ENCODE data around the gene CBX6.

CBX6 gene

GRCh38 chr22:38868886-38869381 is 3.1 kb downstream of the CBX6 start:
- Mint-ChIP-seq H3K4me3 (no peak overlapping the region), H3K36me3 (peaks cover 20% of the 10 kb centered on the region), H3K9me3 (no peaks in the 10 kb centered on the region), H3K4me1 (peaks cover 45% of the 10 kb centered on the region), H3K27me3 (peaks cover 14% of the 10 kb centered on the region), H3K27ac (no peak overlapping the region)
- peak; percentile 88 for DNase-seq
- CTCF ChIA-PET = interaction anchor here (1.1 to 4.7 kb wide), 21 partner anchors 9 to 431 kb away, joined by 3 to 81 read pairs (median 7); no protein-coding TSS in a partner anchor

GRCh38 chr22:38868286-38868721 is 3.7 kb downstream of the CBX6 start:
- peaks cover 38% of the 10 kb centered on the region for H3K4me1 Mint-ChIP-seq
- no peak overlapping the region for H3K27ac Mint-ChIP-seq

GRCh38 chr22:38867471-38868285 is 4.3 kb downstream of the CBX6 start:
- Mint-ChIP-seq H3K4me3 (no peak overlapping the region), H3K27ac (peak overlapping the region; percentile 45), H3K4me1 (peaks cover 34% of the 10 kb centered on the region), H3K9me3 (no peaks in the 10 kb centered on the region), H3K36me3 (peaks cover 20% of the 10 kb centered on the region), H3K27me3 (peaks cover 5% of the 10 kb centered on the region)
- CTCF ChIA-PET = interaction anchor here (0.6 to 4.7 kb wide), 7 partner anchors 8 to 286 kb away, joined by 3 to 46 read pairs (median 4); no protein-coding TSS in a partner anchor
- DNase-seq = no peak

More at GRCh38 chr22:38868286-38868721, 3.7 kb downstream of the CBX6 start:
- DNase-seq = no peak
- CTCF ChIA-PET = interaction anchor here (1.1 to 4.7 kb wide), 12 partner anchors 8 to 286 kb away, joined by 3 to 81 read pairs (median 6); no protein-coding TSS in a partner anchor
- Mint-ChIP-seq H3K9me3 (no peaks in the 10 kb centered on the region), H3K27me3 (peaks cover 11% of the 10 kb centered on the region), H3K4me3 (no peak overlapping the region), H3K36me3 (peaks cover 20% of the 10 kb centered on the region)

- peaks cover 30% of the 10 kb centered on the region for H3K4me1 Mint-ChIP-seq
- peaks cover 20% of the 10 kb centered on the region for H3K36me3 Mint-ChIP-seq
- no peaks in the 10 kb centered on the region for H3K27me3 Mint-ChIP-seq
- no peak overlapping the region for H3K27ac Mint-ChIP-seq
- CTCF ChIA-PET = interaction anchor here (4.5 to 4.7 kb wide), 2 partner anchors 7 to 105 kb away, joined by 34 to 46 read pairs; no protein-coding TSS in a partner anchor
- no peak for DNase-seq
- no peaks in the 10 kb centered on the region for H3K9me3 Mint-ChIP-seq
- no peak overlapping the region for H3K4me3 Mint-ChIP-seq
Observed at GRCh38 chr22:38867124-38867455, 4.9 kb downstream of the CBX6 start.

GRCh38 chr22:38866399-38867123 is 5.5 kb downstream of the CBX6 start:
- H3K4me3 Mint-ChIP-seq = no peak overlapping the region
- H3K4me1 Mint-ChIP-seq = peaks cover 30% of the 10 kb centered on the region
- H3K27me3 Mint-ChIP-seq = no peaks in the 10 kb centered on the region
- no peaks in the 10 kb centered on the region for H3K9me3 Mint-ChIP-seq
- H3K36me3 Mint-ChIP-seq = peaks cover 19% of the 10 kb centered on the region
- no peak overlapping the region for H3K27ac Mint-ChIP-seq
- CTCF ChIA-PET = interaction anchor here (4.5 kb wide), 1 partner anchor 7 kb away, joined by 34 read pairs; no protein-coding TSS in a partner anchor
- no peak for DNase-seq

- CTCF ChIA-PET = no interaction called here
- H3K27me3 Mint-ChIP-seq = no peaks in the 10 kb centered on the region
- peaks cover 27% of the 10 kb centered on the region for H3K4me1 Mint-ChIP-seq
- H3K9me3 Mint-ChIP-seq = no peaks in the 10 kb centered on the region
- no peak for DNase-seq
- H3K4me3 Mint-ChIP-seq = no peak overlapping the region
- peaks cover 18% of the 10 kb centered on the region for H3K36me3 Mint-ChIP-seq
- no peak overlapping the region for H3K27ac Mint-ChIP-seq
Observed at GRCh38 chr22:38866024-38866398, 6.0 kb downstream of the CBX6 start.

- peaks cover 21% of the 10 kb centered on the region for H3K4me1 Mint-ChIP-seq
- no peaks in the 10 kb centered on the region for H3K9me3 Mint-ChIP-seq
- DNase-seq = no peak
- peaks cover 18% of the 10 kb centered on the region for H3K36me3 Mint-ChIP-seq
- CTCF ChIA-PET = no interaction called here
- H3K27ac Mint-ChIP-seq = no peak overlapping the region
- no peak overlapping the region for H3K4me3 Mint-ChIP-seq
- H3K27me3 Mint-ChIP-seq = no peaks in the 10 kb centered on the region
Observed at GRCh38 chr22:38865201-38866023, 6.6 kb downstream of the CBX6 start.

GRCh38 chr22:38864361-38865191 is 7.4 kb downstream of the CBX6 start:
- no peaks in the 10 kb centered on the region for H3K9me3 Mint-ChIP-seq
- no peaks in the 10 kb centered on the region for H3K27me3 Mint-ChIP-seq
- H3K36me3 Mint-ChIP-seq = peaks cover 9% of the 10 kb centered on the region
- CTCF ChIA-PET = no interaction called here
- DNase-seq = no peak
- peaks cover 12% of the 10 kb centered on the region for H3K4me1 Mint-ChIP-seq
- H3K27ac Mint-ChIP-seq = no peak overlapping the region
- no peak overlapping the region for H3K4me3 Mint-ChIP-seq

GRCh38 chr22:38863531-38864131 is 8.4 kb downstream of the CBX6 start:
- H3K27me3 Mint-ChIP-seq = peaks cover 5% of the 10 kb centered on the region
- no peak overlapping the region for H3K27ac Mint-ChIP-seq
- H3K4me3 Mint-ChIP-seq = no peak overlapping the region
- CTCF ChIA-PET = interaction anchor here (1.1 to 1.4 kb wide), 2 partner anchors 95 to 97 kb away, joined by 5 read pairs; no protein-coding TSS in a partner anchor
- peaks cover 6% of the 10 kb centered on the region for H3K36me3 Mint-ChIP-seq
- no peaks in the 10 kb centered on the region for H3K9me3 Mint-ChIP-seq
- no peak for DNase-seq
- H3K4me1 Mint-ChIP-seq = peaks cover 4% of the 10 kb centered on the region

GRCh38 chr22:38862375-38863329 is 9.4 kb downstream of the CBX6 start:
- Mint-ChIP-seq H3K4me1 (no peaks in the 10 kb centered on the region), H3K27ac (peak overlapping the region; percentile 14), H3K4me3 (no peak overlapping the region), H3K9me3 (no peaks in the 10 kb centered on the region), H3K36me3 (peaks cover 2% of the 10 kb centered on the region), H3K27me3 (peaks cover 15% of the 10 kb centered on the region)
- no peak for DNase-seq
- CTCF ChIA-PET = interaction anchor here (1.0 to 1.4 kb wide), 3 partner anchors 94 to 96 kb away, joined by 3 to 5 read pairs (median 5); no protein-coding TSS in a partner anchor

- no peak overlapping the region for H3K4me3 Mint-ChIP-seq
- no peak for DNase-seq
- CTCF ChIA-PET = interaction anchor here (1.0 to 4.5 kb wide), 2 partner anchors 7 to 93 kb away, joined by 3 to 34 read pairs; no protein-coding TSS in a partner anchor
- H3K9me3 Mint-ChIP-seq = no peaks in the 10 kb centered on the region
- no peak overlapping the region for H3K27ac Mint-ChIP-seq
- no peaks in the 10 kb centered on the region for H3K4me1 Mint-ChIP-seq
- peaks cover 19% of the 10 kb centered on the region for H3K27me3 Mint-ChIP-seq
- peaks cover 2% of the 10 kb centered on the region for H3K36me3 Mint-ChIP-seq
Observed at GRCh38 chr22:38861927-38862326, 10.1 kb downstream of the CBX6 start.

Measured in activated naive CD4-positive, alpha-beta T cell treated with anti-CD3 and anti-CD28 coated beads, Interleukin-2, amount 10 ng/mL, durations not matched to agents 7 days and 5 days (primary cell).